ENCODE measurements around the gene BCAS1.

BCAS1 gene

GRCh38 chr20:53902968-53903651 is 167.3 kb downstream of the BCAS1 start:
- DNase-seq = no peak

DNA sequence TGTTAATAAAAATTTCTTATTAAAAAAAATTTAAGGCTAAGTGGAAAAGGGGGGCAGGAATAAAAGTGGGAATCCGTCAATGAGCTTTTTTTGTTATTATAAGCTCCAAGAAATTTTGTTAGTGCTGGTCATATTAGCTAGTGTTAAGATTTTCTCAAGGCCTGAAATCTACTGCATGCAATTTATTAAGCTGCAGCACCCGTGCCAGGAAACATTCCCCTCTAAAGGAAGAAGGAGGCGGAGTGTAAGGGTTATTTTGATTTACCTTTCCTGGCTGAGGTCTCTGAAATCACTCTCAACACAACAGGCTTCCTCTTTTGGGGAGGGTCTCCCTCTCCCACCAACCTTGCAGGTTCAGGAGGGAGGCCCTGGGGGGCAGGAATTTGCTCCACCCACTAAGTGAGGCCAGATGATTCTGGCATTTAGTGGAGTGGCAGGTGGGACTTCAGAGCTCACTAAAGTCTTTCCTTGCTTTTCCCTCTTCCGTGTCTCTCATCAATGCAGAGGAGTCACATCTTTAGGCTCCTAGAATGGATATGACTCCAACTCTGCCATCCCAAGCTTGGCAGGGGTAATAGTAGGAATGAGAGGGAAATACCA is 168.8 kb downstream of the BCAS1 start:
- no peak for DNase-seq

DNA sequence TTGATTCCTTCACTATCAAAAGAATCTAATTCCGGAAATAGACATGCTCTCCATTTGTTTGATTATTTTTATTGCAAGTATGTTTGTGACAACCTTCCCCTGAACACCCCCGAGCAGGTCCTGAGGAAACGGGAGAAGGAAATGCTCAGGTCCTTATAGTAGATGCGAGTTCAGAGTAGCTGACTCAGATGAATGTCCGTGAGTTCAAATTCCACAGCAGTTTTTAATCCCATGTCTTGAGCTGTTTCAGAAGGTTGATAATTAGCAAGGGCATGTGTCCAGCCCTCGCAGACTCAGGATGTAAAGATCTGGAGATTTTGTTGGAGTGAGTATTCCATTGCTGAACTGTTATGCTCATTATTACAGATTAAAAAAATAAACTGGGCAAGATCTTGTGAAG is 169.3 kb downstream of the BCAS1 start:
- DNase-seq = no peak

- DNase-seq = peak in 2 of 4 experiments; percentile 68 to 71
These were observed 169.9 kb downstream of the BCAS1 start for GRCh38 chr20:53900380-53900999.

- peak; percentile 82 to 92 (median 88) for DNase-seq
These were observed 170.8 kb downstream of the BCAS1 start for GRCh38 chr20:53899351-53900167.

DNA sequence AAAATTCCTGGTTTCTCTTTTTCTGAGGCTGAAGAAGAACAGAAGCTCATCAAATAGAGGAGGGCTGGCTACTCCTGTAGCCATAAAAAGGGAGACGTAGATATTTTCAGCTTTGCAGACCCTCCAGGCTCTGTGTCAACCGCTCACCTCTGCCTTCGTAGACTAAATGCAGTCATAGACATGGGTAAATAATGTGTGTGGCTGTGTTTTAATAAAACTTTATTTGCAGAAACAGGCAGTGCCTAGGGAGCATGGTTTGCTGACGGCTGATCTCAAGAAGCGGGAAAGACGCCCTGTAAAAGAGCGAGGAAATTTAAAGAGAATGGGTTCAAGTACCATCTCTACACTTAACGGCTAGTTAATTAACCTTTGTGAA is 171.8 kb downstream of the BCAS1 start:
- no peak for DNase-seq

DNA sequence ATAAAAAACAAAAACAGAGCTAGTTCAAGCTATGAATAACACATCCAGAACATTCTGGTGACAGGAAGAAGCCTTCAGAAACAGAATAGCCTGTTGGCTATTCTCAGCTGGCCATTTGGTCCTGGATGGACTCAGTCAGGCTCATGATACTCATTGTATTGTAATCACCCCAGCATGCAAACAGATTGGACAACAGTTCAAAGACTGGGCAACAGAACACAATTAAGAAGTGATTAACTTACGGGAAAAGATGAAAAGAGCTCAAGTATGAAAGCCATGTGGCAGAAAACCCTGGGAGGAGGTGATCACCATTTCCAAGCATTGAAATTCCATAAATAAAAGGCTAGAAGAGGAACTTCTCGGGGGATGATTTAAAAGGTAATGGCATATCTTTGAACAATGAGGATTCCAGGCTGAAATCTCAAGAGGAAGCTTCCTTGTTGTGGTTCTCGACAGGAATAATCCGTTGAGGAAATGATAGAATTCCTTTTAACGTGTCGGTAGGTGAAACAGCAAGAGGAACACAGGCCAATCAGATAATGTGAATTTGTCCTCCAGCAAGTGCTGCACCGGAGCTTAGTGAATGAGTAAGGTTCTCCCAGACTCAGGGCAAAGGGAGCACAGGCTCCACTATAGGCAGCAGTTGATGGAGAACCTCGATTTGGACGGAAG is 172.4 kb downstream of the BCAS1 start:
- no peak for DNase-seq

DNA sequence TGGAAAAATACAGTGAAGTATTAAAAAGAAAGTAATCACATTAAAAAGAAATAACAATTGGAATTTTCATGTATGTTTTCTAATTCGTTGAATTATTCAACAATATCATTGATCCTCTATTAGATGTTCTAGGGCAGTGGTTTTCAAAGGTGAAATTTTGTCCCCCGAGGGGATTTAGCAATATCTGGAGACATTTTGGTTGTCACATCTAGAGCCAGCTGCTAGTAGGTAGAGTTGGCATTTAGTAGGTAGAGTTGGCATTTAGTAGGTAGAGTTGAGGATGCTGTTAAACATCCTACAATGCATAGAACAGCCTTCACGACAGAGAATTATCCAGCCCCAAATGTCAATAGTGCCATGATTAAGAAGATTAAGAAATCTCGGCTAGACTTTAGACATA is 173.7 kb downstream of the BCAS1 start:
- no peak for DNase-seq

DNA sequence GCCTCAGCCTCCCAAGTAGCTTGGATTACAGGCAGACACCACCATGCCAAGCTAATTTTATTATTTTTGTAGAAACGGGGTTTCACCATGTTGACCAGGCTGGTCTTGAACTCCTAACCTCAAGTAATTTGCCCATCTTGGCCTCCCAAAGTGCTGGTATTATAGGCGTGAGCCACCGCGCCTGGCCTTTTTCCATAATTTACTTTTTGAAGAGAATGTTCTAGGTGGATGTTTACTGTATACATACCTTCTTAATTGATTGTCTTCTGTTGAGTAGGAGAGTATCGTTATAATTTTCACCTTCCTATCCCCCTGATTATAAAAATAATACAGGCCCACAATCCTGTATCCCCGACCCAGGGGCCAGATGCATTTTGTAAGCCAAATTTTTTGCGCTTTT is 174.4 kb downstream of the BCAS1 start:
- no peak for DNase-seq

DNA sequence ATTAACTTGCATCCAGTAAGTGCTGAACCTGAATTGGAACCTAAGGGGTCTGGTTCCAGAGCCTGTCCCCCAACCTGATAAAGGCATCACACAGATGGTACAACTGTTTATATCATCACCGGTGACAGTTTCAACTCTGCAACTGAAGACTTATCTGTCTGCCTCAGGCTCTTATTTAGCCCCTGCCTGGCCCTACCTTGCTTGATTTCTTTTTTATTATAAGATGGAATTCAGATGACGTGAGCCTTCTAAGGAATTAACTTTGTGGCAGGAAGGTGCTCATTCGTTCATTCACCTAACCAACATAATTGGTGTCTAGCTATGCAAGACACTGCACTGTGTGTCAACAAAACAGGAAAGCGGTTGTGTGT is 175.0 kb downstream of the BCAS1 start:
- DNase-seq = no peak

DNA sequence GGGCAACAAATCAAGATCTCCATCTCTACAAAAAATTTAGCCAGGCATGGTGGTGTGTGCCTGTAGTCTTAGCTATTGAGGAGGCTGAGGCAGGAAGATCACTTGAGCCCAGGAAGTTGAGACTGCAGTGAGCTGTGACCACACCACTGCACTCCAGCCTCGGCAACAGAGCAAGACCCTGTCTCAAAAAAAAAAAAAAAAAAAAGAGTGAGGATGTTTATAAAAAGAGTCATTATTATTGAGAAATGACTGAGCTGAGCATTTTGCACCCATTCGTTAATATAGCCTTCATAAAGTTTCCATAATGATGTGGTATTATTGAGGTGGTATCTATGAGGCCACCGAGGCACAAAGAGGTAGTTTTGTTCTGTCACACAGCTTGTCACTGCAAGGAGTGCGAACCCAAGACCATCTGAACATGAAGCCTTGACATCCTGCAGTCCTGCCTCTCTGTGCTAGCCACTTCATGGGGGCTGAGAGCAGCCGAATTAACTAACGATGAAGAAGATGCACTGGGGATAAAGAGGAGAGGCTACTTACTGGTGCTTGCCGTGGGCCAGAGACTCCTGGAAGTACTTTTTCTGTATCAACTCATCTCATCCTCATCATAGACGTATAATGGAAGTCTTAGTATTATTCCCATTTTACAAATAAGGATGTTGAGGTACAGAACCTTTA is 175.5 kb downstream of the BCAS1 start:
- no peak for DNase-seq
